GM21737 (cell line): Measurements from ENCODE around the gene CENPP.

Experiments
- ATAC-seq: cut with Tn5 transposase; IDR thresholded peaks from one replicate; pipeline ENCODE4 v1.9.1; 2021; ENCODE audit warnings: mild to moderate bottlenecking, moderate library complexity; ENCODE audit not compliant: unreplicated experiment

Gene CENPP

DNA sequence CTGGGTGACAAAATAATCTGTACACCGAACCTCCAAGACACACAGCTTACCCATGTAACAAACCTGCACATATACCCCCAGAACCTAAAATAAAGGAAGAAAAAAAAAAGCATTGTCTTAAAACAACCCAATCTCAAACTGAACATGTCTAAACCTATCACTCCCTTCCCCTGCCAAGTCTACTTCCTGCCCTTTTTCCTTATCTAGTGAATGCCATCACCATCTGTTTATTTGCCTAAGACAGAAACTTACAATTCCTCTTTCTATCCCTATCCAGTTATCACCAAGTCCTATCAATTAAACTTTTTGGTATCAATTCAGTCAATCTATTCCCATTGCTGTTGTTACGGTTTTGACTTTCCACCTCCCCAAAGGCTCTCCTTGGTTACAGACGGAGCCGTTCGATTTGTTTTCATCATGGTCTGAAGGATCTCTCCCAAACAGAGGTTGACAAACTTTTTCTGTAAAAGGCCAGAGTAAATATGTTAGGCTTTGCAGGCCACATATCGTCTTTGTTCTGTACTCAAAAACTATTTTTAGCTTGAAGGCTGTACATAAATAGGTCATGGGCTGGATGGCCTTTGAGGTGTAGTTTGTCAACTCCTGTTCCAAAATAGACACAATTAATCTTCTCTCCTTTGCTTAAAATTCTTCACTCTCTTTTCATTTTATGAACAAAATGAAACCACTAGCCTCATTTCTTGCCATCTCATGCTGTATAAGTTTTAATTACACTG is 12.7 kb upstream of the CENPP start:
- no peak for ATAC-seq

DNA sequence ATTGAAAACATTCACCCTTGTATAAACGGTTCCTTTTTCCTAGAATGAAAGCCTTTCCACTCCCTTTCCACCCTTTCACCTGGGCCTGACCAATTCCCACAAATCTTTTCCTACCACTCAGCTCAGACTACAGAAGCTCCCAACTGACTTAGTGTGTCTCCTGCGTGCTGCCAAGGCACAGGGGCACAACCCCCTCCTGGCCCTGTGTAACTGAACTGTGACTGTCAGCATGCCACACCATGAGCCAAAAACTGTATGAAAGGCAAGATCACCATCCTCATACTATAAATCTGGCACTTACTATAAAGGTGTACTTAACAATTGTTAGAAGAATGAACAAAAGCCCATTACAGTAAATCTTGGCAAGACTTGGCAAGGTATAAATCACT is 12.1 kb upstream of the CENPP start:
- ATAC-seq = no peak

DNA sequence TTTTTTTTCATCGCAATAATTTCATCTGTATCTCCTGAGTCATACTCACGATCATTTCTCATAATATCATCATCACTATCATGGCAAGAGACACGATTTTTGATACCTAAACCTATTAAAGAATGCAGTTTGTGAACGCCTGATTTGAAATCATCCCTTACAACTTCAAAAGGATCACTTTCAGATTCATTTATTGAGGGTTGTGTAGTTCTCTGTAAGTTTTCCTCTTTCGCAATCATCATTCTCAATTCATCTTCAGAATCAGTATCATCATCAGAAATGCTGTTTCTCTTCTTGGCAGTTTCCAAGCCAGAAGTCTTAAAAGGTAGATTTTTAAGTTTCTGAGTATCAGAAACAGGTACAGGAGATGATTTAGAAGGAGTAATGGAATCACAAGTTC is 10.3 kb upstream of the CENPP start:
- ATAC-seq = no peak

DNA sequence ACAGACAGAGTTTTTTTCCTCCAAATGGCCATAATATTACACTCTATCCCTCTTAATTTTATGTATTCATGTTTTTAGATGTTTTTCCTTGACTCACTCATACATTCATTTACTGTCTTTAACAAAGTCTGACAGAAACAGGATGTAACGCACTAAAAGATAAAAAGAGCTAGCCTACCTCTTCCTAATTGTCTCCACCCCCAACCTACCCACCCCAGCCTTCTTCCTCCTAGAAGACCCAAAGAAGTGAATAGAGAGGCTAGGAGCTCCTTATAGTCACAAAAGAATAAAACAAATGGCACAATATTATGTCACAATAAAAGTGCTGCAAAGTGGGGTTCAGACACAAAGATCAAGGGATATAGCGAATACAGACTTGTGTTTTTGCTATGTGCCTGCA is 1.3 kb upstream of the CENPP start:
- no peak for ATAC-seq

DNA sequence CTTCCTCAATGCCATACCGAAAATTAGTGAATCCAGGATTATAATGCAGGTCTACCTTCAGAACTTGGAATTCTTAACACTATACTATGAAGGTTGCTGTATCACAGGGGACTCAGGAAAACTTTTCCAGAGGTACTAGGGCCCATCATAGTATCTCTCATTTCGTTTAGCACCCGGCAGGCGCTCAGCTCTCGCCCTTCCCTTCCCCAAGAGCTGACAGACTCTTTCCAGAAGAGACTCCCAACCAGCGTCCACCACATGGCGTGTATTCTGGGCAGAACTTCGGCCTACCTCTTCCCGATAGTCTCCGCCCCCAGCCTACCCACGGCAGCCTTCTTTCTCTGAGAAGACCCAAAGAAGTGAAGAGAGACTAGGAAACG is 874 bp upstream of the CENPP start:
- peak; percentile 6 for ATAC-seq

DNA sequence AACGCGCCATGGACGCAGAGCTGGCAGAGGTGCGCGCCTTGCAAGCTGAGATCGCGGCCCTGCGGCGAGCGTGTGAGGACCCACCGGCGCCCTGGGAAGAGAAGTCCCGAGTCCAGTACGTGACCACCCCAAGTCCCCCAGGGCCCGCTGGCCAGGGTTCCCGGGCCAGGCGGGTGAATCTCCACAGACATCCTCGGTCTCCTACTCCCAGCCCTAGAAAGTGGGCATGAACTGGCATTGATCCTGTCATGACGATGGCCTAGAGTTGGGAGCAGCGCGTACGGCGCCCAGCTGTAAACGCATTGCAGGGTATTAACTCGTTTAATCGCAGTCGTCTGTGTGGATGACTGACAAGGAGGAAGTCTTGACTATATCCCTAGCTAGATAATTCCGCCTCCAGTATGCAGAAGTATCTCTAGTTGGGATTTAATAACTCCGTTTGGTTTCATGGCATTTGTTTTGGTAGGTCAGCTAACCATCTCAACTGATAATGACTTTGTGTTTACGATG is 293 bp downstream of the CENPP start:
- no peak for ATAC-seq

DNA sequence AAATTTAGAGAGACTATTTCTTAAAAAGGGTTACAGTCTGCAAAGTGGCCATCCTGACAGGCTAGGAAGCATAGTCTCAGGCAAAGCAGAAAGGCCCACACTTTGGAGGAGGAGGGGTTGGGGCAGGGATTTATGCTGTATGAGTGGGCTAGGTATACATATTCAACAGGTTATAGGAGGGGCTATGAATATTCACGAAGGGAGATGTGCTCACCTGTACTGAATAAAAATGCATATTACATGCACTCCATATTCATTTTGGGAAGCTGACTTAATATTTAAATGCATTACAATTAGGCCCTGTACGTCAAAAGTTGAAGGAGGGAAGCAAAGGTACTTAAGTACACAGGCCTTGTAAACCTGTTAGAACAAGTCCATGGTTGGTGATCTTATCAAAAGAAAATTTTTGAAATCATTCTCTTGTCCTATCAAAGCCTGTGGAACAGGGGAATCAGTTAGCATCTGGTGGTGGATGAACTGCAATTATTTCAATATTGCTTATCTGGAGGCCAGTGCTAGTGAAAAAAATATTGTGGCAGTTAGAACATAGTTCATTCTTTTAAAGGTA is 1.6 kb downstream of the CENPP start:
- no peak for ATAC-seq

DNA sequence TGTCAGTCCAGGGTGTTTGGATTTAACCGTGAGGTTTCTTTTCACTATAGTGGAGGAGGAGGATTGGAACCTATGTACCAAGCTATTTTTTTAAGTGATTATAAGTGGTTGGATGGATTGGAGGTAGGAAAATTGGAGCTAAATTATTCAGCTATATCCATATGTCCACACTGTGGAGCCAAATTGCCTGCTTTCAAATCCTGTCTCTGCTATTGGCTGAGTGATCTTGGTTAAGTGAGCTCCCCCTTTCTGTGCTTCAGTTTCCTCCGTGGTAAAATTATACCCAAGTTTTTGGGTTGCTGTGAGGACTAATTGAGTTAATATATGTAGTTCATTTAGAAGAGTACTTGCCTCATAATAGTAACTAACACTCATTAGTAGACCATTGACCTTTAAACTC is 2.5 kb downstream of the CENPP start:
- ATAC-seq = no peak

DNA sequence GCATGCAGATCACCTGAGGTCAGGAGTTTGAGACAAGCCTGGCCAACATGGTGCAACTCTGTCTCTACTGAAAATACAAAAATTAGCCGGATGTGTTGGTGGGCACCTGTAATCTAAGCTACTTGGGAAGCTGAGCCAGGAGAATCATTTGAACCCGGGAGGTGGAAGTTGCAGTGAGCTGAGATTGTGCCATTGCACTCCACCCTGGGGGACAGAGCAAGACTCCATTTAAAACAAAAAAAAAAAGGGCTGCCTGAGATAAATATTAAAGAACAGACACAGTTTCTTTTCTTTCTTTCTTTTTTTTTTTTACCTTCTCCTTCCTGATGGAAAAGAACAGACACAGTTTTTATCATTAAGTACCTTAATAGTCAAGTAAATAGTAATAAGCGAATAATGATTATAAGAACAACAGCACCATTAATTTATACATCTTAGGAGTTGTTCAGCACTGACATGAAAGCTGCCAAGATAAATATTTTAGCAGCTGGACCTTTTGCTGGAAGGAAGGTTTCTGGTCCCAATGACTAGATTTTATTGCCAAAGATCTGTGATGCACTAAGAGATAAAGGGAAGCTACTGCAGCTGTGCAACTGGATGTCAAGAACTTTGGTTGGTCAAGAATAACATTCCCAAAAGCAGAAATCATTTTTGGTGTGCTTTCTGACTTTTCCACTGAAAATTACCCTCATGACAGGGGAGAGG is 7.0 kb downstream of the CENPP start:
- no peak for ATAC-seq

DNA sequence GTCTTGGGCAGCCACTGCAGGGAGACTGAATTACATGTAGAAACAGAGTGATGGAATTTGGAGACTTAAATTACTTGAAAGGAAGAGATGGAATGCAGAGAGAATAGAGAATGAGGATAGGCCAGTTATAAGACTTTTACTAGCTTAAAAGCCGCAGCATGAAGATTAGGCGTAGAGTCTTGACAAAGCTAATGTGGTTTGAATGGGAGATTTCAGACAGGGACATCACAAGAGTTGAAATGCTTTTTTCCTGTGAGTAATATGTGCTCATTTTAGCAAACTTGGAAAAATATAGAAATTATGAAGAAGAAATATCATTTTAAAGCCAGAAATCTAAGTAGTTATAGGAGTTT is 7.5 kb downstream of the CENPP start:
- ATAC-seq = no peak

DNA sequence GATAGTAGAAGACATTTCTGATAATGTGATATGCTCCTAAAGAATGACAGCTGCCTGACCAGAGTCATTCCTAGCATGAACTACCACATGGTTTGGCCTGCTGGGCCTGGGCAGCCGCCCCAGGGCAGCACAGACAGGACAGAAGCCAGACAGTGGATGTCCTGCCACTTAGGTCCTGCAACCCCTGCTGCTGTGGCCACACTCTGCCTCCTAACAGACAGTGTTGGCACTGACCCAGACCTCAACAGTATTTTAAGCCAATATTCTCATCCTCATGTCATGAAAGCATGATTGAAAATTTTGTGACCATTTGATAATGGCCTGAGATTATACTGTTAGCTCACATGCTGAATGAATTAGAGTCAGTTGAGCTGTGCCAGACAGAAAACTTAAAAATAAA is 15.8 kb downstream of the CENPP start:
- no peak for ATAC-seq

DNA sequence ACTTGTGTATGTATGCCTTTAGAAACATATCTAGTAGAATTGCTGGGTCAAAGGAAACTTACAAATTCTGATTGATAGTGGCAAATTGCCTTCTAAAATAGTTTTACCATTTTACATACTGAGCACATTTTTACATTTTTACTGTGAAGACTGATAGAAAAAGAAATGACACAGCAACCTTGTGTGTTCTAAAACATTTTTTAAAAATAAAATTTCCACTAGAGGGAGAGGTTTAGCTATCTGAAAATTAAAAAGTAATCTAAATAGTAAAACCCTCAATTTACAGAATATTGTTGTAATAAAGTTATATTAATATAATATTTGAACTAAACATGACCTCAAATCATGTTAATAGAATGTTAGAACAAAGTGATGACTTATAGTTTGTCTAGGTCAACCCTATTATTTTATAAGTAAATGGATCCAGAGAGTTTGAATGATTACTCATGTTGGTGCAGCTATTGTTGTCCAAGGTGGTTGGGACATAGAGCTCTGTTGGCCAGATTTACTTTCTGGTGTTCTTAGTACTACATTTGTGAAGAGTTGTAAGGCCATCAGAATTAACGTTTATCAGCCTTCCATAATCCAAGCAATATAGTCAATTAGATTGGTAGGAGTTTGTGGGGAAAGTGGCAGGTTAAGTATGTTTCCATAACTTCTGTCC is 17.2 kb downstream of the CENPP start:
- ATAC-seq = no peak

DNA sequence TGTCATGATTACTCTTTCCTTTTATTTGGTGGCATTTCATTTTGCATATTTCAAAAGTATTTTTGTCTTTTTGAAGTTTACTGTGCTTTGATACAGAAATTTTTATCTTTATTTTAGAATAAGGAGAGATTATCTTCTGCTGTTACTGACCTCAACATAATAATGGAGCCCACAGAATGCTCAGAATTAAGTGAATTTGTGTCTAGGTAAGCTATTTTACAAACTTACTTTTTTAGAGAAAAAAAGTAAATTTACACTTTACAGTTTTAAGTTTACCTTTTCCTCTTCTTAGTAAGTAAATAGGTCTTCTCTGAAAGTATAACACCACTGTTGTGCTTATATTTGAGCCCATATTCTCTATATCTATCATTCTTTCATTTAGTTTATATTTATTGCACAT is 19.8 kb downstream of the CENPP start:
- ATAC-seq = no peak

DNA sequence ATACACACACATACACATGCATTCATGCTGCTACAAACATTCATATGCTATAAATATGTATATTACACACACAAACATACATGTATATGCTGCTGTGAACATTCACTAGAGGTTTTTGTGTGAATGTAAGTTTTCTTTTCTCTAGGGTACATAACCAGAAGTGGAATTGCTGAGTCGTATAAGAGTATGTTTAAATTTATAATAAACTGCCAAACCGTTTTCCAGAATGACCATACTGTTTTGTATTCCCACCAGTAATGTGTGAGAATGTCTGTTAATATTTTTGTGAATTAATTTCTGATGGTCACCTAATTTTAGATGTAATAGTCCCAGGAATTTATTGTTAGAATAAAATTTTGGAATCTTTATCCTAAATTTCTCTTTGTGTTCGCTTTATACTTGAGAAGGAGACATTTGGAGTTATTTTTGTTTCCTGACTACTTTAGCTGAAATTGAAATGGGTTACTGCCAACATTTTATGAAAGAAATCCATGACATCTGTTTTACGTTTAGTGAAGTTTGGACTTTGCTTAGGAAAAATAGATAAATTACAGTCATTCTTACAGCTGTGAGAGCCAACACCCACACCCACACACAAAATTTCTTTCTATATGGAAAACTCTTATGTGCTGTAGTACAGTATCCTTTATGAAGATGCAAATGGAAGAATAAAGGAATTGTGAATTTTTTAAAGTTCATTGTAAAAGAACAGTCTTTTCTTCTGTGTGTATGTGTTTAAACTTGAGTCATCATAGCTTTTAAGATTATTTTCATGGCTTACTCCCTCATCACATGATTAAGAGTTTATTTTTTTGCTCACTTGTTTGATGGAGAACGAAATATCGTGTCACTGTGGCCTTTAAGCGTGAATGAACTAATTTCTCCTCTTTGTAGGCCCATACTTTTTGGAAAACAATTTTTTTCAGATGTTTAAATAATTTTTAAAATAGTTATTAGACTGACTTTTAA is 24.3 kb downstream of the CENPP start:
- no peak for ATAC-seq

DNA sequence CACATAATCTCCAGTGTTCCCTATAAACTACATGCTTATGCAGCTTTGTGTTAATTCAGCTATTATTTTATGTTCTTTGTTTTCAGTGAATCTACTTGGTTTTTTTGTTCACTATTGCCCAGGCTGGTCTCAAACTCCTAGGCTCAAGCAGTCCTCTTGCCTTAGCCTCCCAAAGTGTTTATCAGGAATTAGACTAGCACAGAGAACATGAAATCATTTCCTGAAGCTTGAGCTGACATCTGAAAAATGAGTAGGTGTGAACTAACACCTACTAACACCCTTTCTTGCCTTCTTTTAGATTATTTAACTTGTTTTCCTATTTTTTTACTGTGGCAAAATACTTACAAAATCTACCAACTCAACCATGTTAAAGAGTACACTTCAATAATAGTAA is 25.0 kb downstream of the CENPP start:
- no peak for ATAC-seq

DNA sequence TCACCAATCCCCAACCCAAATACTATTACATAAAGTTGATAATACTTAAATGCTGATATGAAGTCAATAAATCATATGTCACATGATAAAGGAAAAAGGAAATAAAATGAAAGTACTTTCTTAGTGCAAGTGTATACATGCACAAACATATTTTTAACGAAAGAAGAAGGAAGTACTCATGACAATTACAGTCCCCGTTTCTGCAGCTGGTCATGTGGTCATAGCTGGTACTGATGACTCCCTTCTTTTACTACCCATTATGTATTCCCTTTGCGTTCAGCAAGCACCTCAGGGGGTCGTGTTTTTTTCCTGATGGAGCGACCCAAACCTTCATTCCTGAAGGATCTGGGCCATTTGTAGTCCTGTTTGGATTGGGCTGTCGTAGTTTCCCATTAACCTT is 27.3 kb downstream of the CENPP start:
- no peak for ATAC-seq

DNA sequence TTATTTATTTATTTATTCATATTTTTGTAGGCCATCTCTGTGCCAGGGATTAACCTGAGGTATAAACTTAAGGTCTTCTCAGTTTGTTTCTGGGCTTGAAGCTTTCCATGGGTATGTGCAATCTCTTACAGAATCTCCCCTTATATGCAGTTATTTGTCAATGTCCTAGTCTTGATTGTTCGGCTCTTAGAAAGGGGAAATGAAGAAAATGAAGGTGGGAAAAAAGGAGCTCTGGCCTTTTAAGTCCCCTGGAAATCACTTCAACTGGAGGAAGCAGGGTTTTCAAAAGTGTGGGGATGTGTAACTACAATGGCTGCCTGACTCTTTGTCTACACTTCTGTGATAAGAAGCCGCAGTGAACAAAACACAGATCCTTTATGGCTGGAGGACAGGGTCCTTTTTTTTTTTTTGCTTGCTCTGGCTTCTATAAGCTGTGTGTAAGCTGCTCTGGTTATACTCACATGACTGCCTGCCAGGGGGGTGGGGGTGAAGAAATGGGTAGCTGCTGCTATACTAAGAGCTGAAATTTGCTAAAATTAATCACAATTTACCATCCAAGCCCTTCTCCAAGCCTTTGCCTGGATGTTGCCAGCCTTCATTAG is 33.7 kb downstream of the CENPP start:
- no peak for ATAC-seq

DNA sequence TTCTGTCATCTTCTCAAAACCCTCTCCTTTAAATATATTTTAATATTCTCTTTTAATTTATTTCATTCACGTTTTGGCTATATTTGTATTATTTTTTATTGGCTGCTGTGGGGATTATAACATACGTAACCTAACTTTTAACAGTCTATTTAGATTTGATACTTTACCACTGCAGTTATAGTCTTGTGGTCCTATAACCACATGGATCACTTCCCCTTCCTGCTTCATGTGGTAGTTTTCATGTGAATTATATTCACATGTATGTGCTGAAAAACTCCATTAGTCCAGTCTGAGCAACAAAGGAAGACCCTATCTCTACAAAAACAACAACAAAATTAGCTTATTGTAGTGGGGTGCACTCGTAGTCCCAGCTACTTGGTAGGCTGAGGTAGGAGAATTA is 34.3 kb downstream of the CENPP start:
- no peak for ATAC-seq

DNA sequence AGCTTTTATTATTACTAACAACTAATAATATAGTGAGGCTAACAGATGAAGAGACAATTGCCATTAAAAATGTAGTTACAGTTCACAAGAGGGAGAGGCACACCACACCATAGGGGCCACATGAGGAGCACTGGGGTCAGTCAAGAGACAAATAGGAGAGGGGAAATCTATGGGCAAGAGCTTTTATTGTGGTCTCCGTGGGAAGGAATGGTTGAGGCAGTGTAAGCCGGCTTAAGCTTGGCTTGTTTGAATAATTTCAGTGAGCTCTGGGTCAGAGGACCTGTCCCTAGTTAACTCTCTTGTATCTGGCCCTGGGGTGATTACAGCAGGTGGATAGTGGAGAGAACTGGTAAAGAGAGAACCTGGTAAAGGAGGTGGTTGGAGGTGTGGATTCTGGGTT is 43.3 kb downstream of the CENPP start:
- no peak for ATAC-seq

DNA sequence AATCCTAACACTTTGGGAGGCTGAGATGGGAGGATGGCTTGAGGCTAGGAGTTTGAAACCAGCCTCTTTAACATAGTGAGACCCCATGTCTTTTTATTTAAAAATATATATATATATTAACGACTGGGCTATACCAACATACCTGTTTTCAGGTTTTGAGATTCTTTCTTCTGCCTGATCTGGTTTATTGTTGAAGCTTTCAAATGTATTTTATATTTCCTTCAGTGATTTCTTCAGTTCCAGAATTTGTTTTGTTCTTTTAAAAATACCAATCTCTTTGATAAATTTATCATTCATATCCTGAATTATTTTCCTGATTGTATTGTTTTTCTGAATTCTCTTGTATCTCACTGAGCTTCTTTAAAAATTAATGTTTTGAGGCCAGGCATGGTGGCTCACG is 47.4 kb downstream of the CENPP start:
- no peak for ATAC-seq
